Fibroblast of skin of right quadriceps (primary cell): ENCODE results near the gene TCHHL1.
"Not testable (repeated sequence)": the region's sequence is repeated elsewhere in the genome, so short reads cannot be mapped to it uniquely, and the experiment has no call there.

Source experiments
- DNase-seq: peaks from one replicate; pipeline ENCODE4 v3.0.0-alpha.2; 2013

TCHHL1 gene

DNA sequence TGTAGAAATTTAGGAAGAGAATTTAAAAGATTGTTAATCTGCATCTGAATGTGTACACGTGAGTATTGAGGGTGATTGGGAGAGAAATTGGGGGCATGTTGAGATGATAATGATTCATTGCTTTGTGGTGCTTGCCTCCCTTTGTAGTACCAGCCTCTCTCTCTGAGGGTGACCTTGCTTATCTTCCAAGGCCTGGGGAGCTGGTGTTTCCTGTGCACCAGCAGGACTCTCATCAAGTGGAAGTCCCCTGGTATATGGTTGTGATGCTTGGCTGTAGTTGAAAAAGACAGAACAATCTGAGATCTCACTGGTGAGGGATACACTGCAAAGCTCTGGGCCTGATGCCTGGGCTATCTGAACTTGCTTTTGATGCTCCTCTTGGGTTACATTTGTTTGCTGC, 4.0 kb downstream of the TCHHL1 start:
- no peak for DNase-seq

DNA sequence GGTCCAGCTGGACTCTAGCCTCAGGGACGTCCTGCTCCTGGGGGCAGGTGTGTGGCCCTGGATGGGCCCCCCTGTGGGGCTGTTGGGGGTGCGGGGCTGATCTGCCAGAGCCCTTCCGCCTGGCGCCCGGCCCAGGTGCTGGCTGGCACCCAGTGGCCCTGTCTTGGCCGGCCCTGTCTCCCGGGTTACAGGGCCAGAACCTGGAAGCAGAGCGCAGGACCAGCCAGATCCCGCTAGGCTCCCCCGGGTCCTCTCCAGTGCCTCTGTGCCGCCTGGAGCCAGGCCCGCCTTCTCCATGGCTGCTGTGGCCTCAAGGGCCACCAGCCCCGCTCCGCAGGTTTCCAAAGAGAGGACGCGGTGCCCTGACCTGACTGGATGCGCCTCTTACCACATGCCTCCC, 7.8 kb downstream of the TCHHL1 start:
- not testable (repeated sequence) for DNase-seq

- not testable (repeated sequence) for DNase-seq
Observed at GRCh38 chr1:152080494-152080893, 8.4 kb downstream of the TCHHL1 start.

DNA sequence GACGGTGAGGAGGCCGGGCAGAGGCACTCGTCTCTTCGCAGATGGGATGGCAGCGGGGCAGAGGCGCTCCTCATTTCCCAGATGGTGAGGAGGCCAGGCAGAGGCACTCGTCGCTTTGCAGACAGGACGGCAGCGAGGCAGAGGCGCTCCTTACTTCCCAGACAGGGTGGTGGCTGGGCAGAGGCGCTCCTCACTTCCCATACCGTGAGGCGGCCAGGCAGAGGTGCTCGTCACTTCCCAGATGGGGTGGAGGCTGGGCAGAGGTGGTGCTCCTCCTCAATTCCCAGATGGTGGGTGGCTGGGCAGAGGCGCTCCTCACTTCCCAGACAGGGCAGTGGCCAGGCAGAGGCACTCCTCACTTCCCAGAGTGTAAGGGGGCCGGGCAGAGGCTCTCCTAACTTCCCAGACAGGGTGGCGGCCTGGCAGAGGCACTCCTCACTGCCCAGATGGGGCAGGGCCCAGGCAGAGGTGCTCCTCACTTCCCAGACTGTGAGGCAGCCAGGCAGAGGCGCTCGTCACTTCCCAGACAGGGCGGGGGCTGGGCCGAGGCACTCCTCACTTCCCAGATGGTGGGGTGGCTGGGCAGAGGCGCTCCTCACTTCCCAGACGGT, 9.9 kb downstream of the TCHHL1 start:
- no peak for DNase-seq

DNA sequence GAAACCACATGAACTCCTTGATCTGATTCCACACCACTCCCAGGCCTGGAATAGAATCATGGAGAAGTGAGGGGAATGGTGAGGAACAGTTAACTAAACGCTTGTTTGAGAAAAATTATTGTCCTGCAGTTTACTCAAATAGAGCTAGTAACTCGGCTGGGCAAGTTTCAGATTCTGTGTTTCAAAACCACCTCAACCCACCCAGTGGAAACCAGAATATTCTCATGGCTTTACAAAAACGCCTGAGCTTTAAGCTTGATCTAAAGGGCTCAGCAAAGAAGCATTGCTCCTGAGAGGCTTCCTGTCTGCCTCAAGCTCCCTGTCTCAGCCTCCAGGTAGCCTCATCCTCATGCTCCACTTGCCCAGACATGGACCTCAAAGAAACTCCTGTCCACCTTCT, 16.6 kb downstream of the TCHHL1 start:
- DNase-seq: no peak

DNA sequence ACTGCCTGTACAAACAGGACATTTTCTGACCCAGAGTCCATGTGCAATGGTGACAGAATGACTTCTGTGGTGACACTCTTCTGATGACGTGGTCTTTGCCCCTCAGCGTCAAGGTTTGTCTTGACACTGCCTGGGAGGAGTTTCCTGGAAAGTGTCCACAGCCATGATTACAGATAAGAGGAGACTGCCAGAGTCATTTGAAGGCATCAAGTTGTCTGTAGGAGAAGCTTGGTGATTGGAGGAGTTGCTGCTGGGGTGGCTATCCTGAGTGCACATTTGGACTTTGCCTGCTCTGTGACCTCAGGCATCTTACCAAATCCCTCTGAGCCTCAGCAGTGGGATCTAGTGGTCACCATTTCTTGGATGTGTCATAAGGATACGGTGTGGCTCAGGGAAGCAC, 17.7 kb downstream of the TCHHL1 start:
- no peak for DNase-seq

- no peak for DNase-seq
Observed at GRCh38 chr1:152067929-152068328, 20.9 kb downstream of the TCHHL1 start.

GRCh38 chr1:152067150-152067549, 21.7 kb downstream of the TCHHL1 start:
- DNase-seq: no peak

- DNase-seq: no peak
Observed at GRCh38 chr1:152061952-152062351, 26.9 kb downstream of the TCHHL1 start.

DNA sequence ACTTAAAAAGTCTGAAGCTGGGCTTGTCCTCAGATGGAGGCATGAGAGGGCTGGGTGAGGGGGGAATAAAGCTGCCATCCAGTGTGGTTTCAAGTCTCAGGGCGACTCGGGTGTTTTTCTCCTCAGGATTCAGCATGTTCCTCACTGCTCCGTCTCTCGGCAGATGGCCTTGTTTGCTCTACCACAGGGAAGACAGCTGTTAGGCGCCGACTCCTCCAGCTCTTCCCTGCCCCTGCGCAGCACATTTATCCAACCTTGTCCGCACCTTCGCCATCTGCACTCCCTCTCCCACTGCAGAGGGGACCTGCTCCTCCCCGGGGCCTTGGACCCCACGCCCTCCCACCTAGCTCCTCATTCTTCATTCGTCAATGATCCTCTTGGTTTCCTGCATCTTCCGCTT, 35.5 kb downstream of the TCHHL1 start:
- DNase-seq: no peak

DNA sequence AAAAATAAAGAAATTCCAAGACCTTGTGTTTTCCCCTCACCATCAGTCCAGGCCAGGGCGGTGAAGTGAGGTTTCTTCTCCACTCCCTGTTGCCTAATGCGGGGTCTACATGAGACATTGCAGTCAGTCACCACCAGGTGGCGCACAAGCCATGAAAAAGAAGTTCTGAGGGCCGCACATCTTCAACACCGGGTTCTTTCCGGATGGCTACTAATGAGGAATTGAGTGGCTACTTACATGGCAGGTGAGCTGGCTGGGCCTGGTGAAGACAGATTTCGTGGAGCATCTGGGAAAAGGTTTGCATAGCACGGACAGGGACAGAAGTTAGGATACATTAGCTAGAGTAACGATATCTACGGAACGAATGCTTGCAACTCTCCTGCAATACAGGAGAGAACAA, 36.3 kb downstream of the TCHHL1 start:
- DNase-seq: peak; percentile 72

- peak; percentile 13 for DNase-seq
Observed at GRCh38 chr1:152050886-152051675, 37.8 kb downstream of the TCHHL1 start.

DNA sequence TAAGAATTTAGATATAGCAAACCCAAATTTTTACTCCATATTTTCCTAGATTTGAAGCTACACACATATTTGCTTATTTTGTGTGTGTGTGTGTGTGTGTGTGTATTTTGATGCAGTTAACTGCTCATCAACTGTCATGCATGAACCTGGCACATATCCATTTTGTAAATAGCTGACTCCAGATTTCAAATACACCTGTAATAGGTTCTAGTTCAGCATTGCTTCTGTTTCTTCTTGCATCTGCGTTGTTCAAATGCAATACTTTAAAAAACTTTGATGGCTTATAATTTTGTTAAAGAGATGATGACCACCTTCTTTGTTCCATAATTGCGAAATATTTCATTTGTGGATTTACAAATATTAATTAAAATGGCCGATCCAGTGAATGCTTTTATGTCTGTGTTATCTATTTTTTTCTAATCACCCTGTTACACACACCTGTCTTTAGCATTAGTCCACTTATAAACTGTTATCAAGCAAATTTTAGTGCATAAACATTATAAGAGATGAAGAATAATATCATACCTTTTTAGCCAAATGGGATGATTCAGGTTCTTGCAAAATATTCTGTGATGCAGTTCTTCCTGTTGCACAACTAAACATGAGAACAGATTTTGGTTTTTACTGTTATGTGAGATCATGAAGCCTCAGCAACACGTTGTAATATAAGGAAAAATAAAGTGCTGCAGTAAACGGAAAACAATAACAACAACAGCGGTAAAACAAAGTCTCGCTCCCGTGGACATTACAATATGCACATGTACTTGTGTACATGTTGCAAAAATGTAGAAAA, 39.4 kb downstream of the TCHHL1 start:
- DNase-seq: peak; percentile 49

DNA sequence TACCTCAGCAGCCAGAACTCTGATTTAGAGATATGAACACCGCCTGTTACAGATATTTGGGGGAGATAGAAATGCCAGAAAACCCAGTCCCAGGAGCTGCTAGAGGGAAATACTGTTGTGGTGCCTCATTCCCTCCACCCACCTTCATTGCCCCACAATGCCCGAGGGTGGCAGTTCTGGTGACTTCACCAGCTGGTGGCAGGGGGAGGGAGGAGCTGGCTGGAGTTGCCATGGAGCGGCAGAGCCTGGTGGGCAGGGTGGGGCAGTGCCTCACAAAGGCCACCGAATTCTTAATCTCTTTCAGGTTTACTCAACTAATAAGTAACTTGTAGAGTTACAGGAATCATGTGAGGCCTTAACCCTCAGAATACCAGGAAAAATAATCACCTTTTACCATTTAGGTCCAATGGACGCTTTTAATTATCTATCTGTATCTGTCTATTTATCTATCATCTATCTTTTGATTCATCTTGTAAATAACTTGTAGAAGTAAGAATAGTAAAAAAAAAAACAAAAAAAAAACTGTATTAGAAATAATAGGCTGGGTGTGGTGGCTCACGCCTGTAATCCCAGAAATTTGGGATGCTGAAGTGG, 40.4 kb downstream of the TCHHL1 start:
- DNase-seq: no peak

DNA sequence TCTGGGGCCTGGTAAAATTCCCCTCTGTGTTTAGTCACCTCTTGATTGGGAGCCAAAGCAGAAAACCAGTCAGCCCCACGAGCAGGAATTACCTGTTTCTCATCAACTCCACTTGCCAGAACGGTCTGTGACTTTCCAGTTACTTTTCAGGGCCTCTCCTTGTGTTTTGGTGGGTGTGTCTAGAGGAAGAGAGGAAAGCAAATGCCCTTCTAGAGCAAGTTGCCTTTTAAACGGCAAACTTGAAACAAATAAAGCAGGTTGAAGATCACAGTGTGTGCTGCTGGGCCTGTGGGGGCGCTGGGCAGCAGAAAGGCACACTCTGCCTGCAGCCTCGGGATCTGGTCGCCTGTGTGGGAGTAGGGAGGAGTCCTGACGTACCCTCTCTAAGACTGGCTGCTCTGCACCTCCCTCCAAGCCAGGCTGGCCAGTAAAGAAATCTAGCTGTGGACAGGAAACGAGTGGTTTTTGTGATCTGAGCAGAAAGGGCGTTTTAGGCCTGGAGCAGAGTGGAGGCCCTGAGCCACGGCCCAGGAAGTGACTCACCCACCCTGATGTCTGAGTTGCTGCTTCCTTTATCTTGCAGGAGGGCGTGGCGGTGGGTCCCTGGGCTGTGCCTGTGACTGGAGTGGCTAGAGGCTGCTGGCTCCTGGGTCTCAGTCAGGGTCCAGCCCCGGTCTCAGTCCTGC, 41.0 kb downstream of the TCHHL1 start:
- peak; percentile 98 for DNase-seq

DNA sequence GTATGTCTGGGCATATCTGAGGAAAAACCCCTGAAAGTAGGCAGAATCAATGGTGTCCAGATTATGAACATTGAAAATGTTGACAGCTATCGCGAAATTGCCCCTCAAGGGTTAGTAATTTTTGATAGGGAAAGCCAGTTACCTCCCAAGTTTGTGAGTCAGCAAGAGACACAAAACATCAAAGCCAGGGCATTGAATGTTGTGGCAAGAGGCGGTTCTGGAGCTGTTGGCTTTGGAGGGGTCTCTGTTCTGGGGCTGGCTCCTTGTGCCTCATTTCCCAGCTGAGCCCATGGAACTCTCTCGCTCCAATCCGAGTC, 41.5 kb downstream of the TCHHL1 start:
- no peak for DNase-seq

- DNase-seq: no peak
Observed at GRCh38 chr1:152044386-152044785, 44.5 kb downstream of the TCHHL1 start.

DNA sequence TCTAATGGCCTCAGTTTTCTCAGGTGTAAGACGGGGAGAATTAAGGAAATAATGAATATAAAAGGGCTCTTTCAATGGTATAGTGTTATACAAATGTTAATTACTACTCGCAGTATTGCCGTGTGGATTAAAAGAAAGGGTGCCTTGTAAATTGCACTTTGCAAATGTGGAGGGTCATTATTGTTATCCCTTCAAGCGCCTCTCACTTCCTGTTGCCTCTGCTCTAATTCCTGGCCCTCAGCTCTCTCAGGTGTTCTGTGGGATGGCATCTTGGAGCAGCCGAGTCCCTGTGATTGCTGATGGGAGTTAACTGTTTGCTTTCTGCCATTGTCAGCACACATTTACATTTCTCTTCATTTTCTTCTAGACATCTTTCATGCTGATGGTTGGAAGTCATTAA, 45.0 kb downstream of the TCHHL1 start:
- DNase-seq: no peak

DNA sequence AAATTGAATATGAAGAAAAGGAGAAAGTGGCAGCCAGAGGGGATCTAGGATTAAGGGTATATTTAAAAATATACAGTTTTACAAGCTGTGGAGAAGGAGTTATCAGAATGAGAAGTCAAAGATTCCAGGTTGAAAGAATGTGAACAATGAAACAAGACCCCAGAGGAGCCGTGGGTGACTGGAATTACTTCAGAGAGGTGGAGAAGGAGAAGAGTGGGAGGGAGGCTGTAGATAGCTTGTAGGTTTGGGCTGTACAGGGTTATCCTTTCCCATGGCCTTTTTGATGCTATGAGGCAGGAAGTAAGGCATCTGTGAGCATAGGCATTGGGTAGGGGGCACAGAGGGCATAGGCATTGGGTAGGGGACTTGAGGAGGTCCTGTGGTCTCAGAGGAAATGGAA, 46.8 kb downstream of the TCHHL1 start:
- DNase-seq: no peak

DNA sequence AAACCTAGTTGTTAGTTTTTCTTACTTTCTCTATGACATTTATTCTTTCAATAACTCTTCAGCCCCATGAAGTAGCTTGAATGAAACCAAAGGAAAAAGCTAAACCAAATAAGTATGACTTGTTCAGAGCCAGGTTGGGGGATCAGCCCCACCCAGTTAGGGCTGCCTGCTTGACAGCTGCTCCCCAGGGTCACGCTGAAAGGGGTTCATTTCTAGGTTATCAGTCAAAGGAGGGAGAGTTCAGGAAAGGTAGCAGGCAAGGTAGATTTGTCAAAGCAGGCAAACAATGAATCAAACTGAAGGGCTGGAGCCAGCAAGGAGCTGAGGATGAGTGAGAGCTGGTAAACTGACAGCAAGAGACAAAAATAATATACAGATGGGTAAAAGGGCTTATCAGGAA, 49.0 kb downstream of the TCHHL1 start:
- DNase-seq: no peak

GRCh38 chr1:152039461-152039860, 49.4 kb downstream of the TCHHL1 start:
- DNase-seq: no peak

DNA sequence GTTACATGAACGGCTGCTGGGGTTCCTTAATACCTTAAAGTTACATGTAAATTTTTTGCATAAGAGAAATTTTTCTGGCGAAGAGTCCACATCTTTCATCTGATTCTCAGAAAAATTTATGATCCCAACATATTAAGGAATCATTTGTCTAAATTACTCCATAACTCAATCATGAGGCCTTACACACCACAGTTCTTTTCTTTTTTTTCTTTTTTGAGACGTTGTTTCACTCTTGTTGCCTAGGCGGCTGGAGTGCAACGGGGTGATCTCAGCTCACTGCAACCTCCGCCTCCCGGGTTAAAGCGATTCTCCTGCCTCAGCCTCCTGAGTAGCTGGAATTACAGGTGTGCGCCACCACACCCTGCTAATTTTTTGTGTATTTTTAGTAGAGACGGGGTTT, 50.0 kb downstream of the TCHHL1 start:
- no peak for DNase-seq
